RWPE2 (cell line): ENCODE measurements around the gene OR51T1.

Experiments
- ATAC-seq: fragments of 200-7000 bp; cut with Tn5 transposase; 3 replicates; pipeline ENCODE4 v1.9.1; 2021; ENCODE audit warnings: low read depth
- DNase-seq: peaks from one replicate; pipeline ENCODE4 v3.0.0-alpha.2; 2020; ENCODE audit warnings: low spot score
- H3K27ac ChIP-seq: fragments of 450-650 bp; 2 replicates; pipeline ENCODE4 v1.5.1; 2017; ENCODE audit warnings: mild to moderate bottlenecking; ENCODE audit not compliant: poor library complexity, severe bottlenecking
- H3K27me3 ChIP-seq: fragments of 250-450 bp; sonication (Bioruptor Pico); 2 replicates; pipeline ENCODE4 v1.5.1; 2021; ENCODE audit warnings: mild to moderate bottlenecking, moderate library complexity; ENCODE audit not compliant: insufficient read depth, poor library complexity, severe bottlenecking
- H3K36me3 ChIP-seq: fragments of 250-450 bp; sonication (Bioruptor Pico); 2 replicates; pipeline ENCODE4 v1.5.1; 2020; ENCODE audit warnings: low read depth, mild to moderate bottlenecking, moderate library complexity
- H3K4me1 ChIP-seq: fragments of 250-450 bp; sonication (Bioruptor Pico); 2 replicates; pipeline ENCODE4 v1.5.1; 2021; ENCODE audit warnings: mild to moderate bottlenecking, moderate library complexity; ENCODE audit not compliant: insufficient read depth, poor library complexity, severe bottlenecking
- H3K4me3 ChIP-seq: fragments of 250-450 bp; sonication (Bioruptor Pico); 2 replicates; pipeline ENCODE4 v1.5.1; 2021; ENCODE audit warnings: mild to moderate bottlenecking, moderate library complexity; ENCODE audit not compliant: severe bottlenecking
- H3K9me3 ChIP-seq: fragments of 250-450 bp; sonication (Bioruptor Pico); 2 replicates; pipeline ENCODE4 v1.5.1; 2021; ENCODE audit warnings: mild to moderate bottlenecking, moderate library complexity; ENCODE audit not compliant: severe bottlenecking
- CTCF ChIP-seq: fragments of 450-650 bp; IDR thresholded peaks from one replicate; pipeline ENCODE4 v1.5.1; 2017; ENCODE audit warnings: mild to moderate bottlenecking, moderate library complexity; ENCODE audit not compliant: poor library complexity, severe bottlenecking

Gene OR51T1

GRCh38 chr11:4884361-4884760 lies 2.7 kb downstream of the OR51T1 start:
- no peak for TF ChIP-seq CTCF
- Histone ChIP-seq H3K36me3 (no peaks in the 10 kb centered on the region), H3K4me1 (no peaks in the 10 kb centered on the region), H3K4me3 (no peak overlapping the region), H3K9me3 (peaks cover 2% of the 10 kb centered on the region), H3K27ac (no peak overlapping the region), H3K27me3 (no peaks in the 10 kb centered on the region)
- ATAC-seq (no peak), DNase-seq (no peak)

- peaks cover 2% of the 10 kb centered on the region for H3K9me3 ChIP-seq
- no peak for TF ChIP-seq CTCF
- H3K27me3 ChIP-seq = no peaks in the 10 kb centered on the region
- no peaks in the 10 kb centered on the region for H3K4me1 ChIP-seq
- H3K4me3 ChIP-seq = no peak overlapping the region
- DNase-seq = no peak
- no peaks in the 10 kb centered on the region for H3K36me3 ChIP-seq
- H3K27ac ChIP-seq = no peak overlapping the region
- no peak for ATAC-seq
These were observed 4.5 kb downstream of the OR51T1 start for GRCh38 chr11:4886186-4886585.

- Histone ChIP-seq H3K4me3 (no peak overlapping the region), H3K4me1 (no peaks in the 10 kb centered on the region), H3K36me3 (no peaks in the 10 kb centered on the region), H3K27ac (no peak overlapping the region), H3K9me3 (peaks cover 2% of the 10 kb centered on the region), H3K27me3 (no peaks in the 10 kb centered on the region)
- TF ChIP-seq CTCF = no peak
- DNase-seq (no peak), ATAC-seq (no peak)
These were observed 5.9 kb downstream of the OR51T1 start for GRCh38 chr11:4887591-4887990.

- Histone ChIP-seq H3K9me3 (peaks cover 2% of the 10 kb centered on the region), H3K36me3 (no peaks in the 10 kb centered on the region), H3K4me3 (no peak overlapping the region), H3K27ac (no peak overlapping the region), H3K4me1 (no peaks in the 10 kb centered on the region), H3K27me3 (no peaks in the 10 kb centered on the region)
- DNase-seq (no peak), ATAC-seq (no peak)
- no peak for TF ChIP-seq CTCF
These were observed 8.6 kb downstream of the OR51T1 start for GRCh38 chr11:4890279-4890678.

- DNase-seq = no peak
These were observed 10.4 kb downstream of the OR51T1 start for GRCh38 chr11:4891996-4892640.

More at GRCh38 chr11:4891996-4892640, 10.4 kb downstream of the OR51T1 start:
- Histone ChIP-seq H3K36me3 (no peaks in the 10 kb centered on the region), H3K4me3 (no peak overlapping the region), H3K9me3 (no peaks in the 10 kb centered on the region), H3K27ac (no peak overlapping the region), H3K27me3 (no peaks in the 10 kb centered on the region), H3K4me1 (no peaks in the 10 kb centered on the region)
- no peak for TF ChIP-seq CTCF
- peak; percentile 75 for ATAC-seq
